Stromal cell of bone marrow (primary cell): ENCODE measurements around the gene CADPS2.

Experiments
- DNase-seq: peaks from one replicate; pipeline ENCODE4 v3.0.0-alpha.2; 2012; ENCODE audit warnings: low read depth

Gene CADPS2

GRCh38 chr7:122364761-122365280 is 521.4 kb downstream of the CADPS2 start:
- no peak for DNase-seq

- no peak for DNase-seq
Measured at GRCh38 chr7:122363144-122363543, 523.1 kb downstream of the CADPS2 start.

- no peak for DNase-seq
Measured at GRCh38 chr7:122362473-122362872, 523.8 kb downstream of the CADPS2 start.

GRCh38 chr7:122354656-122355055 is 531.6 kb downstream of the CADPS2 start:
- no peak for DNase-seq

GRCh38 chr7:122352454-122352853 is 533.8 kb downstream of the CADPS2 start:
- DNase-seq = peak; percentile 10

GRCh38 chr7:122350701-122351100 is 535.6 kb downstream of the CADPS2 start:
- DNase-seq = no peak

GRCh38 chr7:122344303-122344620 is 542.0 kb downstream of the CADPS2 start:
- no peak for DNase-seq

GRCh38 chr7:122343601-122344302 is 542.5 kb downstream of the CADPS2 start:
- DNase-seq = no peak

- no peak for DNase-seq
Measured at GRCh38 chr7:122340427-122340826, 545.8 kb downstream of the CADPS2 start.

GRCh38 chr7:122339145-122339904 is 546.9 kb downstream of the CADPS2 start:
- no peak for DNase-seq

- DNase-seq = no peak
Measured at GRCh38 chr7:122337011-122337410, 549.2 kb downstream of the CADPS2 start.

- no peak for DNase-seq
Measured at GRCh38 chr7:122329145-122329802, 557.0 kb downstream of the CADPS2 start.

GRCh38 chr7:122327969-122328368 is 558.3 kb downstream of the CADPS2 start:
- DNase-seq = no peak

- DNase-seq = no peak
Measured at GRCh38 chr7:122316467-122317388, 569.5 kb downstream of the CADPS2 start.

GRCh38 chr7:122315507-122316466 is 570.5 kb downstream of the CADPS2 start:
- no peak for DNase-seq

- no peak for DNase-seq
Measured at GRCh38 chr7:122314284-122314683, 572.0 kb downstream of the CADPS2 start.

- no peak for DNase-seq
Measured at GRCh38 chr7:122312789-122313188, 573.5 kb downstream of the CADPS2 start.

GRCh38 chr7:122311734-122312450 is 574.4 kb downstream of the CADPS2 start:
- DNase-seq = no peak

- no peak for DNase-seq
Measured at GRCh38 chr7:122311050-122311700, 575.1 kb downstream of the CADPS2 start.
